ENCODE measurements around the gene MRPL46.

- TF ChIP-seq CTCF (conservative IDR thresholded peaks at IDR 0.05) (no peak), EZH2 (IDR thresholded peaks at IDR 0.05; ENCODE audit: low read depth) (no peak)
Measured at GRCh38 chr15:88487178-88487795, 20.1 kb upstream of the MRPL46 start.

All from PC-9 (cell line).